Loucy (cell line): ENCODE results near the gene COL6A1.

Experiments
- H2AFZ ChIP-seq: fragments of 200-600 bp; sonication (generic); 2 replicates; pipeline ENCODE4 v1.6.0; 2016; ENCODE audit warnings: antibody characterized with exemption, mild to moderate bottlenecking, low read length, moderate library complexity
- H3F3A ChIP-seq: fragments of 200-600 bp; 2 replicates; pipeline ENCODE4 v1.6.0; 2016; ENCODE audit warnings: antibody characterized with exemption, low read depth, mild to moderate bottlenecking
- H3K27me3 ChIP-seq: fragments of 200-600 bp; sonication (generic); 2 replicates; pipeline ENCODE4 v1.6.1; 2014; ENCODE audit warnings: low read length, mild to moderate bottlenecking; ENCODE audit not compliant: insufficient read depth, poor library complexity, severe bottlenecking
- H3K36me3 ChIP-seq: fragments of 200-600 bp; sonication (generic); 2 replicates; pipeline ENCODE4 v1.6.1; 2016; ENCODE audit warnings: low read length; ENCODE audit not compliant: insufficient read depth
- H3K4me1 ChIP-seq: fragments of 200-600 bp; sonication (generic); 2 replicates; pipeline ENCODE4 v1.5.1; 2014; ENCODE audit warnings: low read length, mild to moderate bottlenecking; ENCODE audit not compliant: insufficient read depth, poor library complexity, severe bottlenecking
- H3K4me2 ChIP-seq: fragments of 200-600 bp; sonication (generic); 2 replicates; pipeline ENCODE4 v1.6.0; 2014; ENCODE audit warnings: antibody characterized with exemption, low read length, low read depth, mild to moderate bottlenecking; ENCODE audit not compliant: poor library complexity, severe bottlenecking
- H3K4me3 ChIP-seq: fragments of 200-600 bp; sonication (generic); 2 replicates; pipeline ENCODE4 v1.5.1; 2014; ENCODE audit warnings: low read length, mild to moderate bottlenecking, mixed read lengths; ENCODE audit not compliant: poor library complexity, severe bottlenecking
- H3K79me2 ChIP-seq: fragments of 200-600 bp; sonication (generic); 2 replicates; pipeline ENCODE4 v1.6.1; 2014; ENCODE audit warnings: low read length; ENCODE audit not compliant: insufficient read depth
- H3K9ac ChIP-seq: fragments of 200-600 bp; sonication (generic); 2 replicates; pipeline ENCODE4 v1.6.0; 2014; ENCODE audit warnings: mild to moderate bottlenecking, low read depth, low read length, moderate library complexity; ENCODE audit not compliant: poor library complexity, severe bottlenecking
- H3K9me2 ChIP-seq: fragments of 200-600 bp; sonication (generic); replicated peaks from 2 replicates; pipeline ENCODE4 v1.6.1; 2016; ENCODE audit warnings: low read depth, low read length, mixed read lengths
- H3K9me3 ChIP-seq: fragments of 200-600 bp; sonication (generic); 2 replicates; pipeline ENCODE4 v1.6.1; 2014; ENCODE audit warnings: mild to moderate bottlenecking, antibody characterized with exemption, low read length, low read depth; ENCODE audit not compliant: insufficient read depth
- H4K20me1 ChIP-seq: fragments of 200-600 bp; sonication (generic); 2 replicates; pipeline ENCODE4 v1.6.0; 2014; ENCODE audit warnings: antibody characterized with exemption, low read length, mild to moderate bottlenecking; ENCODE audit not compliant: insufficient read depth, poor library complexity, severe bottlenecking
- EZH2phosphoT487 ChIP-seq: fragments of 200-600 bp; IDR thresholded peaks from 2 replicates; pipeline ENCODE4 v1.6.1; 2018; ENCODE audit warnings: antibody characterized with exemption, mild to moderate bottlenecking, moderate library complexity, borderline replicate concordance
- TF ChIP-seq, protein P1 (sequence below): fragments of 200-600 bp; sonication (generic); conservative IDR thresholded peaks from 2 replicates; pipeline ENCODE4 v1.5.1; 2014; ENCODE audit warnings: mild to moderate bottlenecking, antibody characterized with exemption, low read length

Gene COL6A1

DNA sequence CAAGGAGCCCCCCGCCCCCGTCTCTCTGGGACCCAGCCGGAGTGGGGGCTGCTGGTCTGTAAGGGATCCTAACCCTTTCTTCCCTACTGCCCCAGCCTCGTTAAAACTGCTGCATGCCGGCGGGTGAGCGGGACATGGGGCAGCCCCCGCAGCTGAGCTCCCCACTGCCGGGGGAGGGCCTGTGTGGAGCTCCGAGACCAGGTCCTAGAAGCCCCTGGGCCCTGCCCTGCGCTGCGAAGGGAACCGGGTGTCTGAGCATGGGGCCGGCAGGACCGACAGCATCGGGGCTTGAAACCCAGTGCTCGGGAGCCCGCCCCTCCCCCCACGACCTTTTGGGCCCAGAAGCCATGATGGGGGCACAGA, 9.2 kb upstream of the COL6A1 start:
- Histone ChIP-seq H3F3A (no peaks in the 10 kb centered on the region), H3K9ac (no peak overlapping the region), H3K4me3 (no peak overlapping the region), H3K9me3 (no peaks in the 10 kb centered on the region), H3K36me3 (no peaks in the 10 kb centered on the region), H3K4me1 (peaks cover 36% of the 10 kb centered on the region), H3K27me3 (no peaks in the 10 kb centered on the region), H3K9me2 (no peaks in the 10 kb centered on the region), H3K4me2 (no peak overlapping the region), H4K20me1 (no peaks in the 10 kb centered on the region), H2AFZ (no peak overlapping the region), H3K79me2 (no peaks in the 10 kb centered on the region)
- no peak for TF ChIP-seq EZH2phosphoT487
- TF ChIP-seq, protein P1, sequence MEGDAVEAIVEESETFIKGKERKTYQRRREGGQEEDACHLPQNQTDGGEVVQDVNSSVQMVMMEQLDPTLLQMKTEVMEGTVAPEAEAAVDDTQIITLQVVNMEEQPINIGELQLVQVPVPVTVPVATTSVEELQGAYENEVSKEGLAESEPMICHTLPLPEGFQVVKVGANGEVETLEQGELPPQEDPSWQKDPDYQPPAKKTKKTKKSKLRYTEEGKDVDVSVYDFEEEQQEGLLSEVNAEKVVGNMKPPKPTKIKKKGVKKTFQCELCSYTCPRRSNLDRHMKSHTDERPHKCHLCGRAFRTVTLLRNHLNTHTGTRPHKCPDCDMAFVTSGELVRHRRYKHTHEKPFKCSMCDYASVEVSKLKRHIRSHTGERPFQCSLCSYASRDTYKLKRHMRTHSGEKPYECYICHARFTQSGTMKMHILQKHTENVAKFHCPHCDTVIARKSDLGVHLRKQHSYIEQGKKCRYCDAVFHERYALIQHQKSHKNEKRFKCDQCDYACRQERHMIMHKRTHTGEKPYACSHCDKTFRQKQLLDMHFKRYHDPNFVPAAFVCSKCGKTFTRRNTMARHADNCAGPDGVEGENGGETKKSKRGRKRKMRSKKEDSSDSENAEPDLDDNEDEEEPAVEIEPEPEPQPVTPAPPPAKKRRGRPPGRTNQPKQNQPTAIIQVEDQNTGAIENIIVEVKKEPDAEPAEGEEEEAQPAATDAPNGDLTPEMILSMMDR, result no peak

DNA sequence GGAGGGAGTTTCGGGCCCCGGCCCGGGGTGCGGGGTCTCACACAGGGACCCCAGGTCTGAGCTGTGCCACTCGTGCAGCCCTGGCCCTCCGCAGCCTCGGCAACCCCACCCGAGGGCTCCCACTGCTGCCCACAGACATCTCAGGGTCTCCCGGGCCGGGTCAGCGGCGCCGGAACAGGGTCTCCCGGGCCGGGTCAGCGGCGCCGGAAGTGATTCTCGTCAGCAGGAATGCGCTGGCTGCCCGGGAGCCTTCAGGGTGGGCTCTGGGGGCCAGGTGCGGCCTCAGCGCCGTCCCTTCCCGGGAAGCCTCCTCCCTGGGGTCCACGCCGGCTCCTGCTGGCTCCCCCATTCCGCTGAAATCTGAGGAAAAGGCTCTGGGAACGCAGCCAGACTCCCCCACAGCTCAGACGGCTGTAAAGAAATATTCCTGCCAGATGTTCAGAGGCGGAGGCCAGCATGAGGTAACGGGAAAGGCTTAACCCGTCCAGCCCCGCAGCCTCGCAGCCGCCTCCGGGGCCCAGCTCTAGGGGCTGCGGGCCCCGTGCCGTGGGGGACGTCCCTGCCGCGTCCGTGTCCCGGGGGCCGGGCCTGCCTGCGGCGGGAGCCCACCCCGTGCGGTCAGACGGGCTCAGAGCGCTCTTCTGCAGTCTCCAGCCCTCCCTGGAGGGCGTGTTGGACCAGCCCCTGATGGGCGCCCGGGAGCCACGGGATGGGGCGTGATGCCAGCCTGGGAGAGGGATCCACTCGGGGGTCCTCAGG, 8.7 kb upstream of the COL6A1 start:
- Histone ChIP-seq H3F3A (no peaks in the 10 kb centered on the region), H4K20me1 (no peaks in the 10 kb centered on the region), H3K9ac (peak overlapping the region; percentile 70), H3K9me3 (no peaks in the 10 kb centered on the region), H3K4me3 (peak overlapping the region; percentile 79), H3K4me2 (peak overlapping the region; percentile 81), H3K4me1 (peaks cover 38% of the 10 kb centered on the region), H2AFZ (peak overlapping the region; percentile 97), H3K27me3 (no peaks in the 10 kb centered on the region), H3K9me2 (no peaks in the 10 kb centered on the region), H3K79me2 (no peaks in the 10 kb centered on the region), H3K36me3 (no peaks in the 10 kb centered on the region)
- TF ChIP-seq EZH2phosphoT487, result no peak
- TF ChIP-seq, protein P1, result no peak

DNA sequence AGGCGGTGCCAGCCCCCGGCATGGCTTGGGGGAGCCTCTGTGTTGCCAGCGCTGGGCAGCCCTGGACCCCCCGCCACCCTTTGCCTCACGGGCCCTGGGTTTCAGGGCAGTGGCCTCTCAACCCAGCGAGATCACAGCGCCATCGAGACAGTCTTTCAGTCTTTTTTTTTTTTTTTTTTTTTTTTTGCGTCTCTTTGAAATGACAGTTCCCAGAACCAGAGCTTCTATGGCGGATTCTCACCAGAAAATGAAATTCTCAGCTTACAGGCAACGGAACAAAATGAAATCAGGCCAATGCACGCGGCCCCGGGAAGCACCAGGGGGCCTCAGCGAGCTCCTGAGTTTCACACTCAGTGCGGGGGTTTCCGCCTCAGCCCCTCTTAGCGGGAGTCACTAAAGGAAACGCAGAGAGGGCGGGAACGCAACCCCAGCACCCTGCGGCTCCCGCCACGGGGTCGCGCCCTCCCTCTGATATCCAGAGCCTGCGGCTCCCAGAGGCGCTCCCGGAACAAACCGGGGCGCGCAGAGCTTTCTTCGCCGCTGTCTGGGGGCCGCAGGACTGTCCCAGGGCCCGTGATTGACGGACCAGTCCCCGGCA, 8.0 kb upstream of the COL6A1 start:
- H3K9ac ChIP-seq, result peak overlapping the region; percentile 70
- no peaks in the 10 kb centered on the region for H3K9me3 ChIP-seq
- peaks cover 44% of the 10 kb centered on the region for H3K4me1 ChIP-seq
- H2AFZ ChIP-seq, result peak overlapping the region; percentile 97
- peaks cover 3% of the 10 kb centered on the region; the same call in 1 of the 2 replicates for H3F3A ChIP-seq
- no peaks in the 10 kb centered on the region for H3K9me2 ChIP-seq
- H4K20me1 ChIP-seq, result no peaks in the 10 kb centered on the region
- H3K36me3 ChIP-seq, result no peaks in the 10 kb centered on the region
- no peaks in the 10 kb centered on the region for H3K79me2 ChIP-seq
- TF ChIP-seq EZH2phosphoT487, result no peak
- TF ChIP-seq, protein P1, result peak; percentile 79
- H3K4me3 ChIP-seq, result peak overlapping the region; percentile 79
- no peaks in the 10 kb centered on the region for H3K27me3 ChIP-seq
- H3K4me2 ChIP-seq, result peak overlapping the region; percentile 81
